Trophoblast cell (in vitro differentiated cells and primary cell): ENCODE data around the gene PTH.
A peak's percentile ranks its signal among the peaks of the same experiment; 100 is the strongest.

Source experiments
- DNase-seq, 2 donors: peaks; one replicate each; pipeline ENCODE4 v3.0.0-alpha.2; 2016
- H2AFZ ChIP-seq: 2 replicates; pipeline ENCODE4 v1.6.1; 2013; ENCODE audit warnings: low read length, moderate library complexity, mild to moderate bottlenecking; ENCODE audit not compliant: insufficient read depth, poor library complexity
- H2AK5ac ChIP-seq: 2 replicates; pipeline ENCODE4 v1.6.1; 2013; ENCODE audit warnings: mild to moderate bottlenecking, low read length
- H2BK120ac ChIP-seq: 2 replicates; pipeline ENCODE4 v1.6.1; 2013; ENCODE audit warnings: low read length, mild to moderate bottlenecking, moderate library complexity; ENCODE audit not compliant: insufficient read depth, poor library complexity
- H2BK12ac ChIP-seq: 2 replicates; pipeline ENCODE4 v1.6.1; 2013; ENCODE audit warnings: mild to moderate bottlenecking, low read length, moderate library complexity
- H2BK5ac ChIP-seq: 2 replicates; pipeline ENCODE4 v1.6.1; 2013; ENCODE audit warnings: low read length, low read depth, moderate library complexity, mild to moderate bottlenecking; ENCODE audit not compliant: poor library complexity
- H3K14ac ChIP-seq: 2 replicates; pipeline ENCODE4 v1.6.1; 2013; ENCODE audit warnings: mild to moderate bottlenecking, low read length
- H3K18ac ChIP-seq: 2 replicates; pipeline ENCODE4 v1.6.1; 2013; ENCODE audit warnings: mild to moderate bottlenecking, low read length
- H3K23ac ChIP-seq: 2 replicates; pipeline ENCODE4 v1.6.1; 2013; ENCODE audit warnings: low read length
- H3K27ac ChIP-seq: 2 replicates; pipeline ENCODE4 v1.5.1; 2013; ENCODE audit warnings: low read depth, mild to moderate bottlenecking, inconsistent platforms, low read length, moderate library complexity
- H3K27me3 ChIP-seq: 2 replicates; pipeline ENCODE4 v1.6.1; 2013; ENCODE audit warnings: inconsistent platforms, mild to moderate bottlenecking, low read length, moderate library complexity; ENCODE audit not compliant: insufficient read depth
- H3K36me3 ChIP-seq, 2 experiments: 1 replicate in 1 of 2; 2 replicates in 1 of 2; pipeline ENCODE4 v1.6.1; 2013; ENCODE audit warnings: low read length in 2 of 2, mild to moderate bottlenecking in 2 of 2, moderate library complexity in 1 of 2; ENCODE audit not compliant: insufficient read depth in 2 of 2, control insufficient read depth in 1 of 2
- H3K4ac ChIP-seq: 2 replicates; pipeline ENCODE4 v1.6.1; 2013; ENCODE audit warnings: low read depth, mild to moderate bottlenecking, low read length, moderate library complexity
- H3K4me1 ChIP-seq, 2 experiments: 1 replicate in 1 of 2; 2 replicates in 1 of 2; pipeline ENCODE4 v1.6.1; 2013; ENCODE audit warnings: low read length in 2 of 2, mild to moderate bottlenecking in 2 of 2, moderate library complexity in 1 of 2; ENCODE audit not compliant: insufficient read depth in 2 of 2, control insufficient read depth in 1 of 2
- H3K4me2 ChIP-seq: 2 replicates; pipeline ENCODE4 v1.6.1; 2013; ENCODE audit warnings: inconsistent platforms, mild to moderate bottlenecking, low read length, moderate library complexity
- H3K4me3 ChIP-seq: 2 replicates; pipeline ENCODE4 v1.5.1; 2013; ENCODE audit warnings: mild to moderate bottlenecking, low read depth, low read length, inconsistent platforms
- H3K79me1 ChIP-seq: one replicate; pipeline ENCODE4 v1.6.1; 2013; ENCODE audit warnings: low read length
- H3K79me2 ChIP-seq: 2 replicates; pipeline ENCODE4 v1.6.1; 2013; ENCODE audit warnings: low read length, mild to moderate bottlenecking; ENCODE audit not compliant: control insufficient read depth, insufficient read depth, poor library complexity
- H3K9ac ChIP-seq: 2 replicates; pipeline ENCODE4 v1.6.1; 2013; ENCODE audit warnings: mild to moderate bottlenecking, low read length
- H3K9me3 ChIP-seq: 2 replicates; pipeline ENCODE4 v1.6.1; 2013; ENCODE audit warnings: low read depth, mild to moderate bottlenecking, control low read depth, inconsistent platforms, low read length; ENCODE audit not compliant: insufficient read depth
- H4K12ac ChIP-seq: 2 replicates; pipeline ENCODE4 v1.6.1; 2013; ENCODE audit warnings: low read depth, mild to moderate bottlenecking, low read length, moderate library complexity
- H4K8ac ChIP-seq: 2 replicates; pipeline ENCODE4 v1.6.1; 2013; ENCODE audit warnings: low read depth, mild to moderate bottlenecking, low read length, moderate library complexity
- H4K91ac ChIP-seq: one replicate; pipeline ENCODE4 v1.6.1; 2013; ENCODE audit warnings: low read depth, mild to moderate bottlenecking, low read length, moderate library complexity
- WGBS: extraction: QIAGEN DNeasy Blood & Tissue Kit; methylation state at CpG from one replicate; pipeline ENCODE4 v1.1.7; 2013; ENCODE audit warnings: missing lambda C conversion rate; ENCODE audit not compliant: insufficient read length, insufficient coverage; ENCODE audit errors: extremely low coverage; 5-methylcytosine and 5-hydroxymethylcytosine counted together

Gene PTH

DNA sequence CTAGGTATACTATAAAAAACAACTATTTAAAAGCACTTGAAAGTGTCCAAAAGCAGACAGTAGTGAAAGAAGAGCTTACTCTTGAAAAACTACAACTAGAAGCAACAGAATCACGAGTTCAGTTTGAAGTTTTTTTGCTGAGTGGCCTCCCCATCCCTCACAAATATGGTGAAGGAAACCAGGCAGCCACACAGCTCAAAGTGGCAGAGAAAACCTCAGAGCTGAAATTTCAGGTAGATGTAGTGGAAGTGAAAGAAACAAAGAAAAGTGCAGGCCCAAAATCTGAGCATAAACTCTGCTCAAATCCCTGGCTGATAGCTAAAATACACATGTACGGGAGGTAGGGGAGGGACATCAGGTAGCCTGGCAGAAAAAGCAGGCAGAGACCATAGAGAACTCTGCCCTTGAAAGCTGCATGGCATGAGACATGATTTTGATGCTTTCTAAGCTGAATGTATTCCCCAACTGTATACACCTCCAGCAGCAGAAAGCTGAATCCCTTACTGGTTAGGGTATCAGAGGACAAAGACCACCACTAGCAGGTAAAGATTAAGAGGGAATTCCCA lies 44.9 kb downstream of the PTH start:
- H3K79me2 ChIP-seq = no peaks in the 10 kb centered on the region
- H3K9ac ChIP-seq = no peak overlapping the region
- no peak overlapping the region for H2AFZ ChIP-seq
- no peak overlapping the region for H2BK12ac ChIP-seq
- H3K27ac ChIP-seq = no peak overlapping the region
- H3K4ac ChIP-seq = no peak overlapping the region
- H2AK5ac ChIP-seq = no peak overlapping the region
- no peak overlapping the region for H4K91ac ChIP-seq
- DNase-seq = no peak
- no peaks in the 10 kb centered on the region for H3K9me3 ChIP-seq
- H2BK5ac ChIP-seq = no peak overlapping the region
- H3K23ac ChIP-seq = no peak overlapping the region
- no peak overlapping the region for H4K8ac ChIP-seq
- H3K14ac ChIP-seq = no peak overlapping the region
- no peak overlapping the region for H3K4me2 ChIP-seq
- no peaks in the 10 kb centered on the region for H3K79me1 ChIP-seq
- no peak overlapping the region for H3K4me3 ChIP-seq
- no peaks in the 10 kb centered on the region for H3K36me3 ChIP-seq
- no peak overlapping the region for H3K18ac ChIP-seq
- WGBS = no CpG with 5 or more reads among the region's 2 CpGs
- H3K27me3 ChIP-seq = no peaks in the 10 kb centered on the region
- H2BK120ac ChIP-seq = no peak overlapping the region
- H4K12ac ChIP-seq = no peak overlapping the region
- H3K4me1 ChIP-seq = no peaks in the 10 kb centered on the region

DNA sequence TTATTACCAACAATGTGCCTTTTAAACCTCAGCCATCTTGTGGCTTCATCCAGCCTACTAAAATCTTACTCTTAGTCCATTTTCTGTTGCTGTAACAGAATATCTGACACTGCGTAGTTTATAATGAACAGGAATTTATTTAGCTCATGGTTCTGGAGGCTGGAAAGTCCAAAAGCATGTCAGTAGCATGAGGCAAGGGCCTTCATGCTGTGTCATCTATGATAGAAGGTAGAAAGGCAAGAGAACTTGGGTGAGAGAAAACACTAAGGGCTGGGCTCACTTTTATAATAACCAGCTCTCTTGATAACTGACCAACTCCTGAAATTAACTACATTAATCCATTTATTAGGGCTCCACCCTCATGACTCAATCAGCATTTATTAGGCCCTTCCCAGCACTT lies 46.3 kb downstream of the PTH start:
- H2BK120ac ChIP-seq = no peak overlapping the region
- H3K4me3 ChIP-seq = no peak overlapping the region
- no peaks in the 10 kb centered on the region for H3K4me1 ChIP-seq
- H3K36me3 ChIP-seq = no peaks in the 10 kb centered on the region
- no peaks in the 10 kb centered on the region for H3K9me3 ChIP-seq
- no peak overlapping the region for H3K27ac ChIP-seq
- no peaks in the 10 kb centered on the region for H3K79me2 ChIP-seq
- H2BK12ac ChIP-seq = no peak overlapping the region
- no peak for DNase-seq
- no peaks in the 10 kb centered on the region for H3K27me3 ChIP-seq
- no peak overlapping the region for H2BK5ac ChIP-seq
- no peak overlapping the region for H3K9ac ChIP-seq
- no peak overlapping the region for H3K4me2 ChIP-seq
- no peak overlapping the region for H4K12ac ChIP-seq
- no peak overlapping the region for H4K91ac ChIP-seq
- peak overlapping the region; percentile 36 for H3K4ac ChIP-seq
- H3K79me1 ChIP-seq = no peaks in the 10 kb centered on the region
- no peak overlapping the region for H2AFZ ChIP-seq
- WGBS = no CpG with 5 or more reads among the region's 1 CpG
- no peak overlapping the region for H4K8ac ChIP-seq
- H2AK5ac ChIP-seq = no peak overlapping the region
- H3K14ac ChIP-seq = no peak overlapping the region
- H3K18ac ChIP-seq = no peak overlapping the region
- no peak overlapping the region for H3K23ac ChIP-seq

DNA sequence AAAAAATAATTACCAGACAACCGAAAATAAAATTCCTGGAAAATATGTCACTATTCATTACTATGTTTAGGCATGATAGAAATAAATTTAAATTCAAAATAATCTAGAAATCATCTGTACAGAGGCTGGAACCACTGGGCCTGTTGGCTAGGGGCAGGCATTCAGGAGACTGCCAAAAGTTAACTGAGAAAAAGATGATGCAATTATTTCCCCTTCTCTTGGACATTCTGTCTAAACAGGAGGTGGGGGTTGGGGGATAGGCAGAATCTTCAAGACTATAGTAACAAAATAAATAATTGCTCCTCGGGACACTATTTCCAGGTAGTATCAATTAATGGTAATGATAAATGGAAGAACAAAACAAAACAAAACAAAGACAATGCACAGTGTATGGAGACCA lies 46.9 kb downstream of the PTH start:
- no peak overlapping the region for H3K4me3 ChIP-seq
- H2BK120ac ChIP-seq = no peak overlapping the region
- H3K23ac ChIP-seq = no peak overlapping the region
- H2BK5ac ChIP-seq = no peak overlapping the region
- no peak overlapping the region for H3K4ac ChIP-seq
- no peaks in the 10 kb centered on the region for H3K9me3 ChIP-seq
- no peaks in the 10 kb centered on the region for H3K27me3 ChIP-seq
- no peaks in the 10 kb centered on the region for H3K4me1 ChIP-seq
- no peaks in the 10 kb centered on the region for H3K79me1 ChIP-seq
- H3K36me3 ChIP-seq = no peaks in the 10 kb centered on the region
- no peak overlapping the region for H2AFZ ChIP-seq
- H3K9ac ChIP-seq = no peak overlapping the region
- no peak overlapping the region for H4K12ac ChIP-seq
- H3K4me2 ChIP-seq = no peak overlapping the region
- H4K8ac ChIP-seq = no peak overlapping the region
- no peak overlapping the region for H3K18ac ChIP-seq
- no peak for DNase-seq
- H3K27ac ChIP-seq = no peak overlapping the region
- no peak overlapping the region for H2AK5ac ChIP-seq
- no peak overlapping the region for H3K14ac ChIP-seq
- WGBS = no CpG with 5 or more reads among the region's 2 CpGs
- no peaks in the 10 kb centered on the region for H3K79me2 ChIP-seq
- no peak overlapping the region for H4K91ac ChIP-seq
- H2BK12ac ChIP-seq = no peak overlapping the region

DNA sequence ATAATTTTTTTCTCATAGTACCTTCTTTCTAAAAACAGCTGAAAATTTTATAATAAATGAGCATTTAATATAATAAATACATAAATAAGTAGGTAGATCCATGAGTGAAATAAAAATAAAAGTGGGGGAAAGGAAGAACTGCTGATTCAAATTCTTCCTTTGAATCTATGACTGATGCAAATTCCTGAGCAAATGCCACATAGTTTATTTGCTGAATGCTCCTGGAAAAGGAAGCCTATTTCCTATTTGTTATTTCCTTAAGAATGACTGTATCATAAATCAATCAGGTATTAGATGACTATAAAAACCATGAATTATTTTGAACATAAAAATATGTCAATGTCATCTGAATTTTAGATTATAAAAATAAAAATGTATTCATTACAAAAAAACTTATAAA lies 49.4 kb downstream of the PTH start:
- no peaks in the 10 kb centered on the region for H3K27me3 ChIP-seq
- no peak overlapping the region for H4K91ac ChIP-seq
- no peaks in the 10 kb centered on the region for H3K79me2 ChIP-seq
- H3K4me1 ChIP-seq = no peaks in the 10 kb centered on the region
- no peak overlapping the region for H3K4me2 ChIP-seq
- H3K18ac ChIP-seq = no peak overlapping the region
- H2AK5ac ChIP-seq = no peak overlapping the region
- no peak overlapping the region for H3K27ac ChIP-seq
- H2BK12ac ChIP-seq = no peak overlapping the region
- H3K36me3 ChIP-seq = no peaks in the 10 kb centered on the region
- no peak overlapping the region for H4K8ac ChIP-seq
- no peak overlapping the region for H2AFZ ChIP-seq
- no peak overlapping the region for H3K9ac ChIP-seq
- DNase-seq = no peak
- no peak overlapping the region for H2BK120ac ChIP-seq
- H4K12ac ChIP-seq = no peak overlapping the region
- no peaks in the 10 kb centered on the region for H3K79me1 ChIP-seq
- H3K4ac ChIP-seq = no peak overlapping the region
- no peak overlapping the region for H3K14ac ChIP-seq
- no peak overlapping the region for H3K4me3 ChIP-seq
- H2BK5ac ChIP-seq = no peak overlapping the region
- no peaks in the 10 kb centered on the region for H3K9me3 ChIP-seq
- no peak overlapping the region for H3K23ac ChIP-seq
